Muscle of back (tissue), 11 donors: Measurements from ENCODE around the gene LRRC4C. TPM values are rescaled to one million over a fixed set of nuclear protein-coding genes. Genes with fewer than 3 reads are reported as not detected.
"Not testable (repeated sequence)": the region's sequence is repeated elsewhere in the genome, so short reads cannot be mapped to it uniquely, and the experiment has no call there.

Source experiments
- DNase-seq, 3 donors: peaks; one replicate each; pipeline versions ENCODE4 v3.0.0 to v3.0.0-alpha.2; 2013
- polyA plus RNA-seq, 10 donors: library from polyadenylated mRNA; unstranded; fragments of 120-200 nt; gene quantifications; one replicate each; pipeline ENCODE4 v1.2.1, GENCODE V29; 2013; ENCODE audit not compliant: insufficient read length in 10 of 10

LRRC4C gene
- polyA plus RNA-seq, 10 donors, result 1.8 to 5.4 (median 3.4) TPM

DNA sequence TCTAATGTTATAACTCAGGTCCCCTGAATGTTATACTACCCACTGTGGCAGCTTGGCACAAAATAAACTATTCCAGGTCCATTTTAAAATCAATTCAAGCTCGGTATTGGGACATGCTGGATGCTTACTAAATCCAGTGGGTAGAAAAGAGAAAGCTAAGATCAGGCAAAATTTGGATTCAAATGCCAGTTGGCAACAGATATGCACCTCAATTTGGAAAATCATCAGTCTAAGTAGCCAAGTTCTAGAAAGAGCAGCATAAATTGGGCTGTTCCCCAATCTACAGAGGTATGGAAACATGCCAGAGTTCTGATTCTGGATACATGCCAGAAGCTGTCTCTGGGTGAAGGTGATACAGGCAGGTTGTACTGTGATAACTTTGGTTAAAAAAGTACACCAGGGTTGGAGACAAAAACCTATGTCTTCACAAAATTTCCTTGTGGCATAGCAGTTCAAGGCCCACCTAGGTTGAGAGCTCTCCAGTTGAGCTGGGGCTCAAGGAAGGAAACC, 427.8 kb downstream of the LRRC4C start:
- no peak for DNase-seq

- DNase-seq, result no peak
Observed at GRCh38 chr11:41020259-41020658, 439.2 kb downstream of the LRRC4C start.

GRCh38 chr11:41019666-41020065, 439.8 kb downstream of the LRRC4C start:
- not testable (repeated sequence) for DNase-seq

DNA sequence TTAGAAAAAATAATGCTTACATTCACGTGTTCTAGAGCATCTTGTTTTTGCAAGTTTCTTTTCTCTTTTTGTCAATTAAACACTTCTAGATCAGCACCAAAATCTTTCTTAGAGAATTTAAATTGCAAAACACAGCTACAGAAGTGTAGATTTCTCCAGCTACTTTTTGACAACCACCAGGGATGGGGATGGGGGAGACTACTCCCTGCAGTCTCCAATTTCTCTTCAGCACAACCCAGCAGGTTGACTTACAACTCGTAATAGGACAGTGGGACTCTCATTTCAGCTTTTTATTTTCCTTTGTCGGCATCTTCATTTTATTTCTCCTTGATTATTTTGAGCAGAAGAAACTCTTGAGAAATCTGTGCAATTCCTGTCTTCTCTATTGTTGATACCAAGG, 441.2 kb downstream of the LRRC4C start:
- DNase-seq, result no peak

DNA sequence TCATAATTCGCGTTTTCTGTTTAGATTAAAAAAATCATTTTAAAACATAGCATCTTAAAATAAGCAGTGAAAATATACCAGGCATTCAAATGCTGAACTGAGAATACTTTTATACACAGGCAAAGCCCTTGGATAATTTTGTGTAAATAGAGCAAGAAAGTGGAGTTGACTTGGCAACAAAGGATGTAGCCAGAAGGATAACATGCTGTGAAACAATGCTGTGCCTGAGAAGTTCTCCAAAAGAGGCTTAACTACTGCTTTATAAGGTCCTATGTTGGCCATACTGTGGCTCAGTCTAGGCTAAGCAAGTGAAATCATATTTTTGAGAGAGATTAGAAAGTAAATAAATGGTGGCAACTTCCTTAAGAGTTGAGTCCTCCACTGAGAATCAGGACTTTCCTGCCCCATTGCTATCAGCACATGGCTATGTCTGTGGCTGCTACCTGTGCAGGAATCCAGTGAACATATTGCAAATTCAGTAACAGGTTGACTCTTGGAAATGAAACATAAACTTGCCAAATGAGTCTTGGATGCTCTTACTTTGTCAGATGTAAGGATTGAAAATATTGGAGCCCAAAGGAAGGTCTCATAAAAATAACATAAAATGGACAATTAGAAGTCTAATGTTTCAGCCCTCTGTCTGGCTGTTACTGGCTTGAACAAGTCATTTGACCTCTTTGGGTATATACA, 448.9 kb downstream of the LRRC4C start:
- no peak for DNase-seq

DNA sequence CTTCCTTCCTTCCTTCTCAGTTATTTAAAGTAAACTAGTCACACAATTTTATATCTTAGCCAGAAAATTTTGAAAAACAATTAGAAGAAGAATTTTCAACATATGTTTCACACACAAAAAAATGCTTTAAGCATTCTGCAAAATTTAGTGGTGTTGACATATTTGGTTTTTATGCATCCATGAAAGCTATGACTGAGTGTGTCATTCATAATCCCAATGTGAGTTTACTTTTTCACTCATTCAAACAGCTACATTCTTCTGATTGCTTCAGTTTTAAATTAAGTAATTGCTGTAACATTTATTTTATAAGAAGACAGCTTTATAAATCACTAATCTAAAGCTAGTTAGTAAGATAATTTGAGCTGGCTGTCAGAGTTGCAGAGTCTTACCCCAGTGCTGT, 453.5 kb downstream of the LRRC4C start:
- peak in 1 of 3 donors; percentile 3 for DNase-seq

DNA sequence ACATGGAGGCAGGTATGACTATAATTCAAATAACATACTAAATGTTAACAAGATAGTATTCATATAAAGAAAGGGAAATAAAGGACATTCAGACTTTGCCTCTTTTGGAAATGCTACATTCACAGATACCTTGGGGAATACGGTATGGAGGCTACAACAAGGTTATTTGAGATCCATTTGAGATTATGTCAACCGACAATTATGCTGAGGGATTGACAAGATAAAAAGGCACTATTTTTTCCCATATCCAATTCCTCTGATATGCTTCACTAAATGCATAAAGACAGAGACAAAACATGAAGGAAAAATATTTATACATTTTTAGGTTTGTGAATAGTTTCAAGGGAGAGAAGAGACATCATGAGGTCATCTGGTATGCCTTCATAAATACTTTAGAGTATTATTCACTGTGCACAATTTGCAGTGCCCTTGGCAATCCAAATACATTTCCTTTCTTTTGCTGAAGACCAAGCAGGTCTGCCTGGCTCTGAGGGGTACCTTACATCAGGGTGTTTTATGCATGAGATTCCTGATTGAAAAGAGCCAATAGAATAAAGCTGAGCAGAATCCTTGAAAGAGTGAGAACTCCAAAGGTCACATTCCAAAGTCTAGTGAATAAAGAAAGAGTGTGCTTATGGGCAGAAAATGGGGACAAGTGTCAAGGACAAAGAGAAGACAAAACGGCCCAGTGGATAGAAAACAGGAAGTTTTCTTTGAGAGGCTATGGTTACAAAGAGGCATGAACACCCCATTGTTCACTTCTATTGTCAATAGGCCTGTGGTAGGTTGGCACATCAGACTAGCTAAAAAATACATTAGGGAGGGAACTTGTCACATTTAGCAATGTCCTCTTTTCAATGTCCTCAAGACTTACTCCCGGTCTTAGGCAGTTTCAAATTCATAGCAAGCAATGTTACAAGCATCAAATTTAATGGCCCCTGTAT, 455.8 kb downstream of the LRRC4C start:
- DNase-seq, result peak in 1 of 3 donors; percentile 16

DNA sequence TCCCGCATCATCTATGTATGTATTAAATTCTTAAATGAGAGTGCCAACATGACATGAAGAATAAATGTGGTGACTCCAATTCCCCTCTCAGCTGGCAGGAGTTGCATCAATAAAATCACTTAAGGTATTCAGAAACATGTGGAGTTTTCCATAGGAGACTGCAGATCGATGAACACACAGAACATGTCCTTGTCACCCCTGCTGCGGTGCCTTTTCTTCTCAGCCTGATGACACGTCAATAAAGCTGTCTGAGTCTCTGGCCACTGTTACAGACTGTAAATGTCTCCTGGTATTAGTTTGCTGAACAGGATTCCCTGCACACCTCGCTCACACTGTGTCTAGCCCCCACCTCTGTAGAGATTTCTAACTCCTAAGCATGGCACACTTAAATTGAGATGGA, 460.5 kb downstream of the LRRC4C start:
- no peak for DNase-seq

GRCh38 chr11:40987776-40988435, 471.5 kb downstream of the LRRC4C start:
- no peak for DNase-seq

GRCh38 chr11:40986320-40986719, 473.1 kb downstream of the LRRC4C start:
- no peak for DNase-seq

- DNase-seq, result peak in 2 of 3 donors; percentile 5 to 37
Observed at GRCh38 chr11:40975076-40975475, 484.4 kb downstream of the LRRC4C start.

DNA sequence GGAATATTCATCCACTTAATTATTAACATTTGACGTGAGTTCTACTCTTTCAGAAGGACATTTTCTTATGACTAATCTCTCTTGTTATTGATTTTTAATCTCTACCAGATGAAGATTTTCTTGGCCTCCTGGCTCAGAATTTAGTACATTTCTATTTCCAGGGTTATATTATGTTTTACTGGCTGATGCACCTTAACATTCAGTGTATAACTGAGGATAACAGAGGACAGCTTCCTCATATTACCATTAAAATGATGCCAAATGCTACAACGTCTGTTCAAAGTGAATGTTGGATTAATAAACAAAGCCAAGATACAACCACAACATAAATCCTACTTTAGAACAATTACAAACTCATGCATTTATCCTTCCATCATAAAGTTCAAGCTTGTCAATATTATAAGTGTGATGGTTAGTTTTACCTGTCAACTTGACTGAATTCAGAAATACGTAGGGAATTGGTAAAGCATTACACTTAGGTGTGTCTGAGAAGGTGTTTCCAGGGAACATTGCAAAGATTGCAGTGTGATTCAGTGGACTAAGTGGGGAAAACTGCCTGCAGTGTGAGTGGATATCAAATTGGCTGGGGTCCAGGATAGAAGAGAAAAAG, 485.2 kb downstream of the LRRC4C start:
- peak; percentile 12 to 56 (median 25) for DNase-seq

DNA sequence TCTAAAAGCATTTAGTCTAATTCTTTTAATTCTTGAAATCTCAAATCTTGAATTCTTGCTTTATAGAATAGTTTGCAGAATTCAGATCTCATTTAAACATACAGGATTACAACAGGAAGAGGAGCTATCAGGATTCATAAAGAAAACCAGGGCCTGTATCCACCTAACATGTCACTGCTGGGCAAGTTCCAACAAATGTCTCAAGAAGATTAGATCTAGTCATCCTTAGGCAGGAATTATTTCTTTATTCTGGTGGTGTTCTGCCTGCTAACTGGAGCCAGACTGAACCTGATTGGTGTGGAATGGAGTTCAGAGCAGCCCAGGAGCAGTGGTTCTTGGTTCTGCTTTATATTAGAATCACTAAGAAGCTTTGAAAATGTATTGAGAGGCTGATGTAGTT, 500.7 kb downstream of the LRRC4C start:
- DNase-seq, result no peak

DNA sequence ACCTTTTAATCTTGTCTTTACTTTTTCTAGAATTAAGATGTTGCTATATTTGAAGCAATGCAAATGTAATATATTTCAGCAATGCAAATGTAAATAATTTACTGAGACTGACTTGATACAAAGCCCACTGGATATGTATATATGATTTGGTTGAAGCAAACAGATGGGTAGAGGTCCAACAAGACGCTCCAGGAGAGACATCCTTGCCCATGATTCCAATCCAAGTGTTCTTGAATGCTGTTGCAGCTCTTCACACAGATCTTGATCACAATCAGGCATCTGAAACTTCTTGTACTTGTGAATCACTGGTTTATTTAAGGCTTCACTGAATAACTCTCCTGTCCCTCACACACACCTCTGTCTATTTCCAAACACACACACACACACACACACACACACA, 507.0 kb downstream of the LRRC4C start:
- no peak for DNase-seq

GRCh38 chr11:40938002-40938401, 521.5 kb downstream of the LRRC4C start:
- DNase-seq, result no peak

DNA sequence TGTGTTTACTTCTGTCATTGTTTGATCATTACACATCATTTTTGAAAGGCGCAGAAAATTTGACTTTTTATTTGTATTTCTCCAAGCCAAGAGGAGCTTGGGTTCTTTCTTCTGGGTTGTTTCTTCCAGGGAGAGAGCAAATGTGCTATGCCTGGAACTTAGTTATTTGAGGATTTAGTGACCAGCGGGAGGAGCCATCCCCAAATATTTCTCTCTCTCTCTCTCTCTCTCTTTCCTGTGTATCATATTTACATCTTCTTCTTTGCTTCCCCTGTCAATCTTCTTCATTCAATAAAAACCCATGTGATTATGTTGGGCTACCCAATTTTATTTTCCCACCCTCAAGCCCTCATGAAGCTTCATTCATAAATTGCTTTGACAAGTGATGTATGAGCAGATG, 534.5 kb downstream of the LRRC4C start:
- peak in 1 of 3 donors; percentile 37 for DNase-seq

DNA sequence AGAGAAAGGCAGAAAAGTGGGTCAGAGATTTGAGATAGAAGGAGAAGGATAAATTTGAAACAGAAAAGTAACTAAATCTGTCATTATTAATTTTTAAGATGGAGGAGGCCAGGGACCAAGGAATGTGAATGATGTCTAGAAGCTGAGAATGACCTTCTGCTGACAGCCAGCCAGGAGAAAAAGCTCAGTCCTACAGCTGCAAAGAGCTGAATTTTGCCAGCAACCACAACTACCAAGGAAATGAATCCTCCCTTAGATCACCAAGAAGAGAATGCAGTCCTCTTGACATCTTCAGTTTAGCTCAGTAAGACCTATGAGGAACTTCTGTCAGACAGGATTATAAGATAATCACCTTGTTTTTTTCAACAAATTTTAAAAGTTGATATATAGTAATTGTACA, 538.2 kb downstream of the LRRC4C start:
- DNase-seq, result peak in 1 of 3 donors; percentile 7

GRCh38 chr11:40910774-40911173, 548.7 kb downstream of the LRRC4C start:
- not testable (repeated sequence) for DNase-seq

DNA sequence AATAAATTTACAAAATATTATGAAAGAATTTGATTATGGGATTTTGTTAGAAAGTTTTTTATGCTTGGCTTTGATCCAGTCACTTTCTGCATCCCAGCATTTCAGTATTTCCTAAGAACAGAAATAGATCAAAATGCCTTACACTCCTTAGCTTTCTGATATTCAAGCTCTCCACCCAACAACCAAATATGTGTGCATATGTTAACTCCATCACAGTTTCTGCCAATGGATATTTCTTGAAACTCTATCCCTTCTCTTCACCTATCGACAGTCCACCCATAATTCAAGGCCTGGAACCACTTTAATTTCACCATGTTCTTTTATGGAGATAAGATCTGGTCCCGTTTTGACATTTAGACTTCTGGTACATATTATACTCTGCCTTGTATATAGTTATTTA, 565.0 kb downstream of the LRRC4C start:
- DNase-seq, result no peak

DNA sequence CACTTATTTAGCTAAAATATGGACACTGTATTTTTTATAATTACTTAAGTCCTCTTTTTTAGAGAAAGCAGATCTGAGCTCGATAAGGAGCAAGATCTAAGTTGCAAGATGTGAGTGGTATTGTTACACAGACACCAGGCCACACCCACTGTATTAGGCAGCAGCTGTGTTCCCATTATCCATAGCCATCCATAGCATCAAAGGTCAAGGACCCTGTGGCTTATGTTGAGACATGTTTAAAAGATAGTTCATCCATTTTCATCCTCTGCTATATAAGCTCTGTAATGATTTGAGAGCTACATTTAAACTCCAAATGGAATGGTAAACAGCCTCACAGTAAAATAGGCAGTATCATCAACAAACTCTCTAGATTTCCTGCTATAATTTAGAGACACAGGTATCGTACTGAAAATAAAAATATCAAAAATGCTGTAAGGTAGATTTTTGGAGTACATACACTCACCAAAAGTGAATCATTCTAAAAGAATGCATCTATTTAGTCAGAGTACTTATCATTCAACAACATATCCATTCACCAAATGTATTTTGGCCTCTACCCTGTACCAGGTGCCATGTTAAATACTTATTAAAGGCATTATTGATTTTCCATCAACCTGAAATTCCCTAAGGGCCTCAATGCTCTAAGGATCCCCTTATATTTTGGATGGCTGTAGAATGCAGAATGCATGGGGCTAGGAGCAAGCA, 574.0 kb downstream of the LRRC4C start:
- no peak for DNase-seq

- DNase-seq, result no peak
Observed at GRCh38 chr11:40882301-40882700, 577.2 kb downstream of the LRRC4C start.
